ENCODE data around the gene WAS.
"Not testable (repeated sequence)": the region's sequence is repeated elsewhere in the genome, so short reads cannot be mapped to it uniquely, and the experiment has no call there.

WAS gene

DNA sequence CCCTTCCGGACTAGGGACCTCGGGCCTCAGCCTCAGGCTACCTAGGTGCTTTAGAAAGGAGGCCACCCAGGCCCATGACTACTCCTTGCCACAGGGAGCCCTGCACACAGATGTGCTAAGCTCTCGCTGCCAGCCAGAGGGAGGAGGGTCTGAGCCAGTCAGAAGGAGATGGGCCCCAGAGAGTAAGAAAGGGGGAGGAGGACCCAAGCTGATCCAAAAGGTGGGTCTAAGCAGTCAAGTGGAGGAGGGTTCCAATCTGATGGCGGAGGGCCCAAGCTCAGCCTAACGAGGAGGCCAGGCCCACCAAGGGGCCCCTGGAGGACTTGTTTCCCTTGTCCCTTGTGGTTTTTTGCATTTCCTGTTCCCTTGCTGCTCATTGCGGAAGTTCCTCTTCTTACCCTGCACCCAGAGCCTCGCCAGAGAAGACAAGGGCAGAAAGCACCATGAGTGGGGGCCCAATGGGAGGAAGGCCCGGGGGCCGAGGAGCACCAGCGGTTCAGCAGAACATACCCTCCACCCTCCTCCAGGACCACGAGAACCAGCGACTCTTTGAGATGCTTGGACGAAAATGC lies at the start of gene WAS:
Gene WAS (plus strand): TSS at position 389 of the 572 bp plus-strand sequence. CDS start 55 bp downstream, at position 444.
- peak in 2 of 56 donors; percentile 2 to 5 for DNase-seq

DNA sequence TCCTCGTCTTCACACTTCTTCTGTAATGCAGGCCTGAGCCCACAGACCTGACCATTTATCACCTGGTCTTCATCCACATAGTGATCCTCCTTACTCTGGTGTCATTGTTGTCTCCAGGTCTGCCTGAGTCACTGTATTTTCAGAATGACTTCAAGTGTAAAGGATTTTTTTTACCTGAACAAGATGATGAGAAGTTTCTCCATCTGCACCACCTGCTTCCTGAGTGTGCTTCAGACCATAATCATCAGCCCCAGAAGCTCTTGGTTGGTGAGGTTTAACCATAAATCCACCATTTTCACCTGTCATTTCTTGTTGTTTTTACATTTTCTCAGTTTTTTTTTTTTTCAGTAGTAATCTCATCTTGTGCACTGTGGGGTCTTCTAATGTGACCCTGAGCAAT lies 47.3 kb upstream of the WAS start:
- DNase-seq, result no peak

DNA sequence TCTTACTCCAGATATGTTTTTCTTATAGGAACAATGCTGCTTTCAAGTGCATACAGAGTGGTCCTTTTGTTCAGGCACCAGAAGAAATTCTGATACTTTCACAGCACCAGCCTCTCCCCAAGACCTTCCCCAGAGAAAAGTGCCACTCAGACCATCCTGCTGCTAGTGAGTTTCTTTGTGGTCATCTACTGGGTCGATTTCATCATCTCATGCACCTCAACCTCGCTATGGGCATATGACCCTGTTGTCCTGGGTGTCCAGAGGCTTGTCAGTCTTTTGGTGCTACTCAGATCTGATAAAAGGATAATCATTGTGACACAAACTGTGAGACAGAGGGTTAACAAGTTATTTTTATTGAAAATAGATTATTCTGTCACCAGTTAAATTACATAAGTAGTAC lies 46.8 kb upstream of the WAS start:
- no peak for DNase-seq

DNA sequence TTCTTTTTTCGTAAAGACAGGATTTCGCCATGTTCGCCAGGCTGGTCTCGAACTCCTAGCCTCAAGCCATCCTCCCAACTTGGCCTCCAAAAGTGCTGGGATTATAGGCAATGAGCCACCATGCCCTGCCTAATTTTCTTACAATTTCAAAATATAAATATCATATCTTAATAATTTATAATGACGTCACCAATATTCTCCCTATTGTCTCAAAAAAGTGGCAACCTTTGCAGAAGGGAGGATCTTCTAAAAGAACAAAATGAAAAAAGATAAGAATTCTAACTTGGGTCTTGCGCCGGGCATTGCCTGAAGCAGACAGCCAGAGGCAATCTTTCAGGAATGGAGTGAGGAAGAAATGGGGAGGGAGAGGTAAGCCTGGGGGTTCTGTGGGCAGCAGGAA lies 37.9 kb upstream of the WAS start:
- DNase-seq, result no peak

DNA sequence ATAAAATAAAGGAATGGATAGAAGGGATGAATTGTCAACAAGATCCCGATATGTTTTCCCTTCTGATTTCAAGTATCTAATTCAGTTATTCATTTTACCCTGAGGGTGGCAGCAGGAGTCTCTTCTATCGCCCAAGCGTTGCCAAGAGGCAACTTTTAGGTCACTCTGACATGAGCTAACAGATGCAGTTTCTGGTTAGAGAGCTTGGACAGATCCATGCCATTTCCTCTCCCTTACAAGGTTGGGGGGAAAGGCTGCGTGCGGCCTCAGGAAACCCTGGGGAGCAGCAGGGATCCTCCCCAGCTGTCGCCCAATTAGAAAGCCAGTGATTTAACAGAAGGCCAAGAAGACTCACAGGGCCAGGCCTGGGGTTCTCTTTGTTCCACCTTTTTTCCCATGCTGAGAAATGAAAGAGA lies 35.3 kb upstream of the WAS start:
- peak in 38 of 56 donors; percentile 0 to 57 (median 7) for DNase-seq

DNA sequence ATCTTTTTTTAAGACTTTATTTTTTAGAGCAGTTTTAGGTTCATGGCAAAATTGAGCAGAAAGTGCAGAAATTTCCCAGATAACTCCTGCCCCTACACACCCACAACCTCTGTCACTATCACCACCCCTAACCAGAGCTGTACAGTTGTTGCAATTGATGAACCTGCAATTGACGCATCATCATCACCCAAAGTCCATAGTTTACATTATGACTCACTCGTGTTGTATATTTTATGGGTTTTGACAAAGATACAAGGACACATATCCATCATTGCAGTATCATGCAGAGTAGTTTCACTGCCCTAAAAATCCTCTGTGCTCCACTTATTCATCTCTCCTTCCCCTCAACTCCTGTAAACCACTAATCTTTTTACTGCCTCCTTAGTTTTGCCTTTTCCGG lies 34.5 kb upstream of the WAS start:
- no peak for DNase-seq

DNA sequence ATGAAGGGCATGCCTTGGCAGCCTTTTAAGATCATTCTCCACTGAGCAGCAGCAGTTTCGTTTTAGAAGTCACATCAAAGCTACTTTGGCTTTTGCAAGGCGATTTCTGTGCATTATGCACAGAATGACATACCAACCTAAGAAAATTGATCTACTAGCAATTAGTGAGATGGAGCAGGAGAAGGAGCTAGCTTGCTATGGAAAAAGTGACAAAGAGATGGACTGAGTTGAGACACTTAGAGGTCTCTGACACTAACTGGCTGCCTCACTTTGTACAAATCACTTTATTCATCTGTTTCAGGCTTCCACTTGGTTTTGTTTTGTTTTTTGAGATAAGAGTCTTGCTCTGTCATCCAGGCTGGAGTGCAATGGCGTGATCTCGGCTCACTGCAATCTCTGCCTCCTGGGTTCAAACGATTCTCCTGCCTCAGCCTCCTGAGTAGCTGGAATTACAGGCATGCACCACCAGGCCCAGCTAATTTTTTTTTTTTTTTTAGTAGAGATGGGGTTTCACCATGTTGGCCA lies 31.5 kb upstream of the WAS start:
- not testable (repeated sequence) for DNase-seq

DNA sequence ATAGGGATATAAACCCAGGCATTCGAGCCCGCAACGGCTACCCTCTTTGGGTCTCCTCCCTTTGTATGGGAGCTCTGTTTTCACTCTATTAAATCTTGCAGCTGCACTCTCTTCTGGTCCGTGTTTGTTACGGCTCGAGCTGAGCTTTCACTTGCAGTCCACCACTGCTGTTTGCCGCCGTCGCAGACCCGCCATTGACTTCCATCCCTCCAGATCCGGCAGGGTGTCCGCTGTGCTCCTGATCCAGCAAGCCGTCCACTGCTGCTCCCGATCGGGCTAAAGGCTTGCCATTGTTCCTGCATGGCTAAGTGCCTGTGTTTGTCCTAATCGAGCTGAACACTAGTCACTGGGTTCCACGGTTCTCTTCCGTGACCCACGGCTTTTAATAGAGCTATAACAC lies 28.9 kb upstream of the WAS start:
- DNase-seq, result peak in 12 of 56 donors; percentile 0 to 4 (median 2)

DNA sequence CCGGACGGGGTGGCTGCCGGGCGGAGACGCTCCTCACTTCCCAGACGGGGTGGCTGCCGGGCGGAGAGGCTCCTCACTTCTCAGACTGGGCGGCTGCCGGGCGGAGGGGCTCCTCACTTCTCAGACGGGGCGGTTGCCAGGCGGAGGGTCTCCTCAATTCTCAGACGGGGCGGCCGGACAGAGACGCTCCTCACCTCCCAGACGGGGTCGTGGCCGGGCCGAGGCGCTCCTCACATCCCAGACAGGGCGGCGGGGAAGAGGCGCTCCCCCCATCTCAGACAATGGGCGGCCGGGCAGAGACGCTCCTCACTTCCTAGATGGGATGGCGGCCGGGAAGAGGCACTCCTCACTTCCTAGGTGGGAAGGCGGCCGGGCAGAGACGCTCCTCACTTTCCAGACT lies 23.9 kb upstream of the WAS start:
- DNase-seq, result not testable (repeated sequence)

DNA sequence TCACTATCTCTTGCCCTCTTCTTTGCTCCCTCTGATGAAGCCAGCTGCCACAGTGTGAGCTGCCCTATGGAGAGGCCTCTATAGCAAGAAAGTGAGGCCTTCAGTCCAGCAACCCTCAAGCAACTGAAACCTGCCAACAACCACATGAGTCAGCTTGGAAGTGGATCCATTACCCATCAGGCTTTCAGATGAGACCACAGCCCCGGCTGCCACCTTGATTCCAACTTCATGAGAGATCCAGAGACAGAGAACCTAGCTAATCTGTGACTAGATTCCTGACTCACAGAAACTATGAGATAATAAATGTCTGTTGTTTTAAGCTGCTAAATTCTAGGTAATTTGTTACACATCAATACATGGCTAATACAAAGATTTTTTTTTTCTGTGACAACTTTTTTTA lies 20.4 kb upstream of the WAS start:
- DNase-seq, result no peak

DNA sequence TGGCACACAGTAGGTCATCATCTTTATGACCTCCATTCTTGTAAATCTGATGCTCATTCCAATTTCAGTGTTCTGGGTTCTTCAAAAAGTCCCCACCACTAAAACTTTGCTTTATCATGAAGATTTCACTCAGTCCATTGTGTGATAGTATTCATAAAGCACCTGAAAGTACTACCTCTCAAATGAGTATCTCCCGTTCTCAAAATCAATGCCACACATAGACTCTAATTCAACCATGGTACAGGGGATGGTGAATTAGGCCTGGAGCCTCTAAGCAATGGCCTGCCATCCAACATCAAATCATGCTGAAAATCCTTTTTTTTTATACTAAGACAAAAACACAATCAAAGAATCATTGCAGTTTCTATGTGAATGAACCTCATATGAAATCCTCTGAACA lies 19.4 kb upstream of the WAS start:
- DNase-seq, result no peak

DNA sequence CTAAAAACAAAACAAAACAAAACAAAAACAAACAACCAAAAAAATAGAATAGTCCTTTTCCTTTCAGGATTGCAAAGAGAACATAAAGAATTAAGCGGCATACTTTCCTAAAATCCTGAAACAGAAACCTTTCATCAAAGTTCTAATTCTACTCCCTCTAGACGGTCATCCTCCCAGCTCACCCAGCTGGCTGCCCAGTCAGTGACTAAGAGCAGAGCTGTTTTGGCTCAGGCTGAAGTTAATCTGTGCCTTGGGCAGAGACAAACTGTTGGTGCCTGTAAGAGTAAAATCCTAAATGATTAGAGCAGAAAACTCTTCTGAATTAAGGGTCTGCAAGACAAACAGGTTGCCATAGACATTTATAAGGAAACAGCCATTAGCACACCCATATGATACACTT lies 17.6 kb upstream of the WAS start:
- no peak for DNase-seq

DNA sequence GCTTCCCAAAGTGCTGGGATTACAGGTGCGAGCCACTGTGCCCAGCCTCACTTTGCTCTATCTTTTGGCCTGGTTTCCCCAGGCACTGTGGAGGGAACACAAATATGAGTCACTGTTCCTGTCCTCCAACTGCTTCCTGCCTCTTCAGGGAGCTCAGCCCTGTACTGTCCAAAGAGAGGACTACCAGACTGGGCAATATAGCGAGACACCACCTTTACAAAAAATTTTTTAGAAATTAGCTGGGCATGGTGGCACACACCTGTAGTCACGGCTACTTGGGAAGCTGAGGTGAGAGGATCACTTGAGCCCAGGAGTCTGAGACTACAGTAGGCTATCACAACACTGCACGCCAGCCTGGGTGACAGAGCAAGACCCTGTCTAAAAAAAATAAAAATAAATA lies 16.9 kb upstream of the WAS start:
- no peak for DNase-seq

DNA sequence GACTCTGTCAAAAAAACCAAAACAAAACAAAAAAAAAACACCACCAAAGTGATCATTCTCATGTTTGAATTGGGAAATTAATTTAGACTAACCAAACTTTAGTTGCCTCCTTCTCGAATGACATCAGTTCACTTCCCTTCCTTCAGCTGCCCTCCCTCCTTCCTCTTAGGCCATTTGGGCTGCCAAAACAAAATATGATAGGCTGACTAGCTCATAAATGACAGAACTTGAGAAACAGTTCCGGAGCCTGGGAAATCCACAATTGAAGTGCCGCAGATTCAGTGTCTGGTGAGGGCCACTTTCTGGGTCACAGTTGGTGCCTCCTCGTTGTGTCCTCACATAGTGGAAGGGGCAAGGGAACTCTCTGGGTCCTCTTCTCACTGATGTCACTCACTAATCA lies 16.1 kb upstream of the WAS start:
- DNase-seq, result no peak

DNA sequence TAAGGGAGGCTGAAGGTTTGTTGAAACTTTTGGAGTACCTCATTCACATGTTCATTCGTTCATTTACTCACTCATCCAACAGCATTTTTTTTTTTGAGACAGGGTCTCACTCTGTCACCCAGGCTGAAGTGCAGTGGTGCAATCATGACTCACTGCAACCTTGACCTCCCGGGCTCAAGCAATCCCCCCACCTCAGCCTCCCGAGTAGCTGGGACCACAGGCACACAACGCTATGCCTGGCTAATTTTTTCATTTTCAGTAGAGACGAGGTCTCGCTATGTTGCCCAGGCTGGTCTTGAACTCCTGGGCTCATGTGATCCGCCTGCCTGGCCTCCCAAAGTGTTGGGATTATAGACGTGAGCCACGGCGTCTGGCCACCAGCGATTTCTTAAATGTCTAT lies 15.4 kb upstream of the WAS start:
- DNase-seq, result not testable (repeated sequence)

DNA sequence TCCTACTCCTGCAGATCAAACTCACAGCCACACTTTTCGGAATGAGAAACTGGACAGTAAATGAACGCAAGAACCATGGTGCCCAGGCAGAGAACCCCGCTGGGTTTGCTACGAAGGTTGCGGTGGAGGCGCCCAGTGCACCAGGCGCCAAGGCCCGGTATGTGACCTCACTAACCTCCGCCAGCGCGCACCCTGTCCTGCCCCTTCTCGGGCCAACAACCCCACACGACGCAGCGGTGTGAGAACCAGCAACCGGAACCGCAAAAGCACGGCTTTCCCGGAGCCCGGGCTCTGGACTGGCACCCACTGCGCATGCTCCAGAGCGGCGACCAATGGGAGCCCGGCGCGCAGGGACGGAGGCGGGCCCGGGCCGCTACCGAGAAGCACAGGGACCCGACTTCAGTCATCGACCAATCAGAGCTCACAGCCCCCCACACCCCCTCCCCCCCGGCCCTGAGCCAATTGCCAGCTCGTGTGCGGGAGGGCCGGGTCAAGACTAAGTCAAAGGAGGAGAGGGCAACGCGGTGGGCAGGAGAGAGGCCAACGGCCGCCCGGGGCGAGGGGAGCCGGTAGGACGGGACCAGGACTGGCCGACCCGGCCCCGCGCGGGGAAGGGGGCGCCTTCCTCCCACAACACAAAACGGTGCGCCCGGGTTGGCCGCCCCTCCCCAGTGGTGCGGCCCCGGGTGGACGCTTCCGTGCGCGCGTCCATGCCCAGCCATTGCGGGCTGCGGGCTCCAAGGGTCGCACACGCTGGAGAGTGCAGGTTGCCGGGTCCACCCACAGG lies 7.3 kb upstream of the WAS start:
- peak; percentile 6 to 91 (median 80) for DNase-seq

DNA sequence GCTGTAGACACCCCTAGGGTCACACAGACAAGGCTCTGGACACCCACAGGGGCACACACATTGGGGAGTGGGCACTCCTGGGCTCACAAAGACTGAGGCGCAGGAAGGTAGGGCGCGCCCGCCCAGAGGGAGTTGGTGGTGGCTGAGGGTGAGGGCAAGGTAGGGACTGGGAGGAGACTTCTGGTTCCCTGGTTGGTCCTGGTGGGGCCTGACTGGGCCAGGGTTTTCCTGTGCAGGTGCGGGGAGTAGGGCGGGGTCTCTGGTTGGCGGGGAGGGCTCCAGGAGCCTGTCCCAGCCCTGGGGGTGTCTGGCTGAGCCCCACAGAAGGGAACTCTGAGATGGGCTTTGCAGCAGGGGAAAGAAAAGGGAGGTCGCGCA lies 6.7 kb upstream of the WAS start:
- peak in 1 of 56 donors; percentile 25 for DNase-seq

DNA sequence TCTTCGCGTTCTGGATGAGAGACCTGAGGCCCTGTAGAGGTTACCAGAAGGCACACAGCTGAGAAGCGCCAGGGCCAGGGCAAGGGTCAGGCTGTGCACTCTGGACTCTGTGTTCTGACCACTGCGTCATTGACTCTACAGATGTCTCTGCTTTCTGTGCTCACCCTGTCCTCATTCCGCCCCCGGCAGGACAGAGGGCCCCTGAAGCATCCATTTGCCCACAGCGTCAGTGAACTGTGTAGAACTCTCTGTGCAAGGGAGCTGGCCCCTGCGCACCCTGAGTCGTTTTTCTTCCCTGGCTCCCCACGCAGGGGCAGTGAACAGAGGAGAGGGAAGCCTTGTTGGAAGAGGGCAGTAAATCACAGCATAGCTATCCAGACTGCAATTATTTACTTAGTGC lies 6.1 kb upstream of the WAS start:
- DNase-seq, result no peak

DNA sequence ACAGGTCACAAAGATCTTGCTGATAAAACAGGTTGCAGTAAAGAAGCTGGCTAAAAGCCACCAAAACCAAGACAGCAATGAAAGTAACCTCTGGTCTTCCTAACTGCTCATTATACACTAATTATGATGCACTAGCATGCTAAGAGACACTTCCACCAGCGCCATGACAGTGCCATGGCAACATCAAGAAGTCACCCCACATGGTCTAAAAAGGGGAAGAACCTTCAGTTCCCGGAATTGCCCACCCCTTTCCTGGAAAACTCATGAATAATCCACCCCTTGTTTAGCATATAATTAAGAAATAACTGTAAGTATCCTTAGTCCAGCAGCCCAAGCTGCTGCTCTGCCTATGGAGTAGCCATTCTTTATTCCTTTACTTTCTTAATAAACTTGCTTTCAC lies 3.1 kb upstream of the WAS start:
- peak in 2 of 56 donors; percentile 3 to 6 for DNase-seq

DNA sequence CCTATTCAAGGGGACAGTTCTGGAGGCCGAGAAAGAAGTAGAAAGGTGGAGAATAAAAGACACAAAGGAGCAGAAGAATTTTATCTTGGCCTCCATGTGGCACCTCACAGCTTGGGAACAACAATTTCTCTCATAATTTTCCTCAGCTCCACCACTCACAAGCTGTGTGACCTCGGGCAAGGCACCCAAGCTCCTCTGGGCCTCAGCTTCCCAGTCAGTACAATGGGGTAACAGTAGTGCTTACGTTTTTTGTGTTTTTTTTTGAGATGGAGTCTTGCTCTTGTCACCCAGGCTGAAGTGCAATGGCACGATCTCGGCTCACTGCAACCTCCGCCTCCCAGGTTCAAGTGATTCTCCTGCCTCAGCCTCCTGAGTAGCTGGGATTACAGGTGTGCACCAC lies 2.7 kb upstream of the WAS start:
- not testable (repeated sequence) for DNase-seq

DNA sequence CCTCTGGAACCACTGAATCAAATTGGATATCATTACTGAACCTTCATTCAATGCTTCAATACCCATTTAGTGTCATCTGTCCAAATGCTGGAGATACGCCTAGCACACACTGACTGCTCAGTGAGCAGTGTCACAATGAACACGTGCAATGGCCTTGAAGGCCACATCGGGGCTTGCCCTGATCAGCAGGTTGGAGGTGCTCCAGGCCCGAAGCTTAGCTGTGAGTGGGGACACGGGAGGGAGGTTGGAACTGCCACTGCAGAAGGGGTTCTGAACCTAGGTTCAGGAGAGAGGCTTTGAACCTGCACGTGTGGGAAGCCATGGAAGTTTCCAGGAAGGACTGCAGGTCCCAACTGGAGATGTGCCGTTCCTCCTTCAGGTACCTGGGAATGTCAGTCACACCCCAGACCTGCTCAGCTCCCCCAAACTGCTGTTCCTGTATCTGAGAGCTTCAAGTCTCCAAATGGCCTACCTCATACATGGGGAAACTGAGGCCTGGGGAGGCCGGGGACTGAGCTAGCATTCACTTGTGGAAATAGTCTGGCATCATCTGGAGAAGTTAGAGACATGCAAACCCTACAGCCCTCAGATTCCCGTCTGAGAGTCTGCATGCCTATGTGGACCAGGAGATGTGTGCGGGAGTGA lies 1.9 kb upstream of the WAS start:
- DNase-seq, result no peak

DNA sequence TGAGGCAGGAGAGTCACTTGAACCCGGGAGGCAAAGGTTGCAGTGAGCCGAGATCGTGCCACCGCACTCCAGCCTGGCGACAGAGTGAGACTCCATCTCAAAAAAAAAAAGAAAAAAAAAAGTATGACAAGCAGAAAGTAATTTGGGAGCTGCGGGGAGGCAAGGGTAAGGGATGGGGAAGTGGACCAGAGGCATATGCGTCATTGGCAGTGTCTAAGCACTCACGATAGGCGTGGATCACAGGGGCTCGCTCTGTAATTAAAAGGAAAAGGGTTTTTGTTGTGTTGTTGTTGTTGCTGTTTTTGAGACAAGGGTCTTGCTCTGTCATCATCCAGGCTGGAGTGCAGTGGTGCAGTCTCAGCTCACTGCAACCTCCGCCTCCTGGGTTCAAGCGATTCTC lies 804 bp upstream of the WAS start:
- peak in 1 of 56 donors; percentile 10 for DNase-seq

DNA sequence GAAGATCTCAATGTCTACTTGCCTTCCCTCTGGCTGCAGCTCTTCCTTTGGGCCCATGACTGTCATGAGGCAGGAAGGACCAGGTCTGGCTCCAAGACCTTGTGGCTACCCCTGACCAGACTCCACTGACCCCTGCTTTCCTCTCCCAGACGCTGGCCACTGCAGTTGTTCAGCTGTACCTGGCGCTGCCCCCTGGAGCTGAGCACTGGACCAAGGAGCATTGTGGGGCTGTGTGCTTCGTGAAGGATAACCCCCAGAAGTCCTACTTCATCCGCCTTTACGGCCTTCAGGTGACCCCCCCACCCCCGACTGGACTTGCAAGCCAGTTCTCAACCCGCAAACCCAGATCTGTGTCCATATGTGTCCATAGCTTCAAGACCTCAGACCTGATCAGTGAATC lies 535 bp downstream of the WAS start:
- no peak for DNase-seq
